Measurements from ENCODE around the gene GALP.

The GALP gene

DNA sequence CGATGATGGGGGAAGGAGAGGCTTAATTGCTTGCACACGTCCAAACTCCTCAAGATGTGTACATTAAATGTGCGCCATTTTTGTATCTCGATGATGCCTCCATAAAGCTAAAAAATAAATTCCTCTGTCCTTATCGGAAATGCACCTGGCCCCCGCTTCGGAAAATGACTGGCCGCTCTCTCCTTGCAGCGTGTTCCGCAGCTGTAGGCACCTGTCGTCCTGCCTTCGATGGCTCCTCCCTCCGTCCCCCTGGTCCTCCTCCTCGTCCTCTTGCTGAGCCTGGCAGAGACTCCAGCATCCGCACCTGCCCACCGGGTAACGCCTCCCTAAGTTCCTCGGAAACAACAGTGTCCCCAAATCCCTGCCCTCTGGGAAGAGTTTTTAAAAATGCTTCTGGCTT lies 1.1 kb downstream of the GALP start:
- Histone ChIP-seq H3K4me1 (ENCODE audit: insufficient read depth, poor library complexity, severe bottlenecking) (no peaks in the 10 kb centered on the region), H3K36me3 (ENCODE audit: low read depth) (no peaks in the 10 kb centered on the region), H3K9me3 (ENCODE audit: severe bottlenecking) (no peaks in the 10 kb centered on the region), H3K27ac (ENCODE audit: poor library complexity, severe bottlenecking) (no peak overlapping the region), H3K27me3 (ENCODE audit: insufficient read depth, poor library complexity, severe bottlenecking) (no peaks in the 10 kb centered on the region), H3K4me3 (ENCODE audit: severe bottlenecking) (no peak overlapping the region)
- TF ChIP-seq, protein P1, sequence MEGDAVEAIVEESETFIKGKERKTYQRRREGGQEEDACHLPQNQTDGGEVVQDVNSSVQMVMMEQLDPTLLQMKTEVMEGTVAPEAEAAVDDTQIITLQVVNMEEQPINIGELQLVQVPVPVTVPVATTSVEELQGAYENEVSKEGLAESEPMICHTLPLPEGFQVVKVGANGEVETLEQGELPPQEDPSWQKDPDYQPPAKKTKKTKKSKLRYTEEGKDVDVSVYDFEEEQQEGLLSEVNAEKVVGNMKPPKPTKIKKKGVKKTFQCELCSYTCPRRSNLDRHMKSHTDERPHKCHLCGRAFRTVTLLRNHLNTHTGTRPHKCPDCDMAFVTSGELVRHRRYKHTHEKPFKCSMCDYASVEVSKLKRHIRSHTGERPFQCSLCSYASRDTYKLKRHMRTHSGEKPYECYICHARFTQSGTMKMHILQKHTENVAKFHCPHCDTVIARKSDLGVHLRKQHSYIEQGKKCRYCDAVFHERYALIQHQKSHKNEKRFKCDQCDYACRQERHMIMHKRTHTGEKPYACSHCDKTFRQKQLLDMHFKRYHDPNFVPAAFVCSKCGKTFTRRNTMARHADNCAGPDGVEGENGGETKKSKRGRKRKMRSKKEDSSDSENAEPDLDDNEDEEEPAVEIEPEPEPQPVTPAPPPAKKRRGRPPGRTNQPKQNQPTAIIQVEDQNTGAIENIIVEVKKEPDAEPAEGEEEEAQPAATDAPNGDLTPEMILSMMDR (IDR thresholded peaks at IDR 0.05; ENCODE audit: poor library complexity, severe bottlenecking), result no peak
- DNase-seq (ENCODE audit: low spot score), result no peak
- no peak for ATAC-seq (ENCODE audit: low read depth)

DNA sequence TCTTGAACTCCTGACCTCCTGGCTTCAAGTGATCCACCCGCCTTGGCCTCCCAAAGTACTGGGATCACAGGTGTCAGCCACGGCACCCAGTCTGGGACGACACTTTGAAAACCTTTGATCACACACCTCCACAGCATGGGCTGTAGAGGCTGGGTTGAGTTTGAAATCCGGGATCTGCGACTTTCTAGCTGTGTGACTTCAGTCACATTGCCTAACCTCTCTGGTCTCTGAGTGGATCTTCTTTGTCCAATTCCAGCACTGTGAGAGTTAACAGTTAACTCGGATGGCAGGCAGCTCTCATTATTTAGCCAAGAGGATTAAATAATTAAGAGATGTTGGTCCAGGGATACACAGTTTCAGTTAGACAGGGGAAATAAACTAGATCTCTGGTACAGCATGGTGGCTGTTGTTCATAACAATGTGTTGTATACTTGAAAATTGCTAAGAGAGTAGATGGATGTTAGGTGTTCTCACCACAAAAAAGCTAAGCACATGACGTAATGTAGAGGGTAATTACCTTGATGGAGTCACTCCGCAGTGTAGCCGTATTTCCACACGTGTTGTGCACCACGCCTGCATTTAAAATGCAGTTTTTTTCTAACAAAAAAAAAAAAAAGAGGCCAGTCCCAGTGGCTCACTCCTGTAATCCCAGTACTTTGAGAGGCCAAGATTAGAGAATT lies 1.9 kb downstream of the GALP start:
- no peak overlapping the region for H3K27ac ChIP-seq (ENCODE audit: poor library complexity, severe bottlenecking)
- DNase-seq (ENCODE audit: low spot score) (no peak), ATAC-seq (ENCODE audit: low read depth) (no peak)
- no peaks in the 10 kb centered on the region for H3K9me3 ChIP-seq (ENCODE audit: severe bottlenecking)
- H3K27me3 ChIP-seq (ENCODE audit: insufficient read depth, poor library complexity, severe bottlenecking), result no peaks in the 10 kb centered on the region
- TF ChIP-seq, protein P1 (IDR thresholded peaks at IDR 0.05; ENCODE audit: poor library complexity, severe bottlenecking), result no peak
- no peaks in the 10 kb centered on the region for H3K36me3 ChIP-seq (ENCODE audit: low read depth)
- no peaks in the 10 kb centered on the region for H3K4me1 ChIP-seq (ENCODE audit: insufficient read depth, poor library complexity, severe bottlenecking)
- no peak overlapping the region for H3K4me3 ChIP-seq (ENCODE audit: severe bottlenecking)

DNA sequence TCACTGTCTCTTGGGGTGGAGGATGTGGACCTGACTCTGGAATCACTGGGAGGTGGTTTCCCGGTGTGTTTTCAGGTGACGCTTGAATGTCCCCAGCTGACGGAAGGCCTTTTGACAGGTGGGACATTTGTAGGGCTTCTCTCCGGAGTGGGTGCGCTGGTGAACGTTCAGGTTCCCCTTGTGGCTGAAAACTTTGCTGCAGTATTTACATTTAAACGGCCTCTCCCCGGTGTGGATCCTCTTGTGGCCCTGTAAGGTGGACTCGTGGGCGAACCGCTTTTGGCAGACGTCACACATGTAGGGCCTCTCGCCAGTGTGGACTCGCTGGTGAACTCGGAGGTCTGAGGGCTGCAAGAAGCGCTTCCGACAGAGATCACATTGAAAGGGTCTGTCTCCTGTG lies 14.0 kb downstream of the GALP start:
- Histone ChIP-seq H3K27ac (ENCODE audit: poor library complexity, severe bottlenecking) (no peak overlapping the region), H3K4me1 (ENCODE audit: insufficient read depth, poor library complexity, severe bottlenecking) (no peaks in the 10 kb centered on the region), H3K9me3 (ENCODE audit: severe bottlenecking) (no peaks in the 10 kb centered on the region), H3K36me3 (ENCODE audit: low read depth) (no peaks in the 10 kb centered on the region), H3K4me3 (ENCODE audit: severe bottlenecking) (no peak overlapping the region), H3K27me3 (ENCODE audit: insufficient read depth, poor library complexity, severe bottlenecking) (no peaks in the 10 kb centered on the region)
- TF ChIP-seq, protein P1 (IDR thresholded peaks at IDR 0.05; ENCODE audit: poor library complexity, severe bottlenecking), result no peak
- DNase-seq (ENCODE audit: low spot score) (no peak), ATAC-seq (ENCODE audit: low read depth) (no peak)

DNA sequence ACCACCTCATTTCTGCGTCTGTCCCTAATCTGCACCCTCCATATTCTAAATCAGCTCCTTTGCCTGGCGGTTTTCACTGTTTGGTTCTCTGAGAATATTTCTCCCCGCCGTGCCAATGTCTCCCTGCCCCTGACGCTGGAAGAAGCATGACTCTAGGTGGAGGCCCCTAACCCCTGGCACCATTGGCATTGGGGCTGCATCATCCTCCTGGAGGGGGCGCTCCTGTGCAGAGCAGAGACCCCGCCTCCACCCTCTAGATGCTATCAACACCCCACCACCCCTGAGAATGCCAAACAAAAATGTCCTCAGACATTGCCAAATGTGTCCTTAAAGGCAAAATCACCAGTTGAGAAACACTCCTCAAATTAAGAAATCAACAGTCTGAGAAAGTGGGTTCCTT lies 15.3 kb downstream of the GALP start:
- Histone ChIP-seq H3K4me1 (ENCODE audit: insufficient read depth, poor library complexity, severe bottlenecking) (no peaks in the 10 kb centered on the region), H3K4me3 (ENCODE audit: severe bottlenecking) (no peak overlapping the region), H3K27ac (ENCODE audit: poor library complexity, severe bottlenecking) (no peak overlapping the region), H3K27me3 (ENCODE audit: insufficient read depth, poor library complexity, severe bottlenecking) (no peaks in the 10 kb centered on the region), H3K9me3 (ENCODE audit: severe bottlenecking) (no peaks in the 10 kb centered on the region), H3K36me3 (ENCODE audit: low read depth) (no peaks in the 10 kb centered on the region)
- TF ChIP-seq, protein P1 (IDR thresholded peaks at IDR 0.05; ENCODE audit: poor library complexity, severe bottlenecking), result no peak
- no peak for ATAC-seq (ENCODE audit: low read depth)
- no peak for DNase-seq (ENCODE audit: low spot score)

DNA sequence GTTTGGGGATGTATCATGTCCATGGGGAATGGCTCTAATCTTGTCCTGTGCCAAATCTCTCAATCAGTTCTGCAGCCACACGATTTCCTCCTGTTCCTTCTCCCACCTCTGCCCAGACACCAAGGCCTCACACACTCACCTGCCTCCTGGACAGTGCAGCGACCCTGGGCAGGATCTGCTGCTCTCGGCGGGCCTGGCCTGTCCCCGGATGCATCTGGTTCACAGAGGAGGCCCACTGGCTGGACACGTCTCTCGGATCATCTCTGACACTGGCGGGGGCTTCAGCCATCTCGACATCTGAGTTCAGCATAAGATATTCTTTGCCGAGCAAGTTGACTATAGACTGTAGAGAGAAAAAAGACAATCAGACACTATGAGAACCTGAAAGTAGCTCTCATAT lies 15.9 kb downstream of the GALP start:
- Histone ChIP-seq H3K27ac (ENCODE audit: poor library complexity, severe bottlenecking) (no peak overlapping the region), H3K4me3 (ENCODE audit: severe bottlenecking) (no peak overlapping the region), H3K27me3 (ENCODE audit: insufficient read depth, poor library complexity, severe bottlenecking) (no peaks in the 10 kb centered on the region), H3K4me1 (ENCODE audit: insufficient read depth, poor library complexity, severe bottlenecking) (no peaks in the 10 kb centered on the region), H3K9me3 (ENCODE audit: severe bottlenecking) (no peaks in the 10 kb centered on the region), H3K36me3 (ENCODE audit: low read depth) (no peaks in the 10 kb centered on the region)
- TF ChIP-seq, protein P1 (IDR thresholded peaks at IDR 0.05; ENCODE audit: poor library complexity, severe bottlenecking), result no peak
- ATAC-seq (ENCODE audit: low read depth), result no peak
- no peak for DNase-seq (ENCODE audit: low spot score)

All from RWPE2 (cell line).